HL-60/S4 treated with retinoic acid at 250 ng/mL for 4 days and 3 days (cell line): ENCODE data around the gene RASL12.
"Not testable (repeated sequence)": the region's sequence is repeated elsewhere in the genome, so short reads cannot be mapped to it uniquely, and the experiment has no call there.

Experiments used
- in situ Hi-C: fragments of 300-500 bp; cut with MboI; formaldehyde crosslinking; loops from 2 replicates; pipeline ENCODE4 v1.7.0; 2022; ENCODE audit warnings: low sequenced_read_pairs

Gene RASL12

GRCh38 chr15:65032801-65033537 is 34.8 kb downstream of the RASL12 start:
- in situ Hi-C loops: no loop called here

- in situ Hi-C loops: no loop called here
These were observed 38.0 kb downstream of the RASL12 start for GRCh38 chr15:65029736-65030208.

- in situ Hi-C loops: no loop called here
These were observed 38.7 kb downstream of the RASL12 start, which contains the start of gene MTFMT for GRCh38 chr15:65028921-65029735. Gene MTFMT (minus strand): TSS chr15:65029639. CDS start chr15:65029613, 26 bp downstream.

DNA sequence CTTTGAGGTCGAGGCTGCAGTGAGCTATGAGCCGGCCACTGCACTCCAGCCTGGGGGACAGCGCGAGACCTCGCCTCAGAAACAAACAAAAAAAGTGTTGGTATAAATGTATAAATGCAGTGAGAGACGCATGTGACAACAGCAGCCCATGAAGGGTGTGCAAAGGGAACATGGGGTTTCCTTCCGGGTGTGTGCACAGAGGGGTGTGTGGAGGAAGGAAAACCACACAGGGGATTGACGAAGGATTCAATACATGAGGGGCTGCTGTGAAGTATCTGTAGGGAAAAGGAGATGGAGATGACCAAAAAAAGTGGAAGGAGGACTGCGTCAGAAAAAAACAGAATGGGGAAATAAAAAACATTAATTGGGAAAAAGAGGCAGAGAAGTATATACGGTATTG is 39.5 kb downstream of the RASL12 start:
- in situ Hi-C loops: no loop called here

- in situ Hi-C loops: no loop called here
These were observed 40.2 kb downstream of the RASL12 start for GRCh38 chr15:65027593-65027992.

DNA sequence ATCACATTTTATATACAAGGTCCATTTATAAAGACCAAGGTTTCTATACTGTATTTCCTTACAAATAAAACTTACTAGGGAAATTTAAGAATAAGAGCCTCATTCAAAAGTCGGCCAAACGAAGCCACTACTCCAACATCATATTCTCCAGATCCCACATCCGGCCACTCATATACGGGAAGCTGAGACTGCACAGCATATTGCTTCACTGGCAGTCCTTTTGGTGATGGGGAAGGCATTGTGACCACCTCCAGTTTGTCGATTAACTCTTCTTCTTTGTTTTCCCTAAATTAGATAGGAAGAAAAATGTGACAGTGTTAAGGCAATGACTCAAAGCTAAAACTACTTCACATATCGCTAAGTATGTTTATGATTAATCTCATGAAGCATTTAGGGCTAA is 41.0 kb downstream of the RASL12 start:
- in situ Hi-C loops: no loop called here

DNA sequence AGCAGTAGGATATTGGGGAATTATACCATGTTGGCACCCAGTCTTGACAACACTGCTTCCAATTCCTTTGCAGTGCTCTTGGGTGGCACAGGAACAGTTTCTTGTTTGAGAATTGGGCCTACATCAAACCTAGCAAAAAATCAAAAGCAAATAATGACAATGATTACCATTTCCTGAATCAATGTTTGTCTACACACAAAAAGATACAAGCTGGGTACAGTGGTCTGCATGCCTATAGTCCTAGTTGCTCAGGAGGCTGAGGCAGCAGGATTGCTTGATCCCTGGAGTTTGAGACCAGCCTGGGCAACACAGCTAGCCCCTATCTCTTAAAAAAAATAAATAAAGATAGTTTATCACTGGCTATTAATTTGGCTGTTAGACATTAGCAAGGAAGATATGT is 46.3 kb downstream of the RASL12 start:
- in situ Hi-C loops: no loop called here

- in situ Hi-C loops: no loop called here
These were observed 47.4 kb downstream of the RASL12 start for GRCh38 chr15:65020419-65020818.

GRCh38 chr15:65011198-65011597 is 56.6 kb downstream of the RASL12 start:
- in situ Hi-C loops: not testable (repeated sequence)

- in situ Hi-C loops: no loop called here
These were observed 58.8 kb downstream of the RASL12 start for GRCh38 chr15:65008983-65009382.

DNA sequence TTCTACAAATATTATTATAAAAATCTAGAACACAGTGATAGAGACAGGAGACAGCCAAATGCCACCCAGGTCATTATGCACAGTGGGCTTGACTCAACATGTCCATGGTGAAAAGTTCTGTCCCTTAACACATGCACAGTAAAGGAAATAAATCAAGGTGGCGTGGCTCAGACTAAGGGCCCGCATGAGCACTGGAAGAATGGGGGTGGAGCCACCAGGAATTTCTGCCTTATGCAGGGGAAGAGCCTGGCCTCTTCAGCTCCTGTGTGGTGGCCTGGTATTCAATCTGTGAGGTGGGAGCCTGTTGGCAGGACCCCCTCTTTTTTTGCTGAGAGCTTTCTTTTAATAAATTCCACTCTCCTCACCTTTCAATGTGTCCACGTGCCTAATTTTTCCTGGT is 60.9 kb downstream of the RASL12 start:
- in situ Hi-C loops: no loop called here

DNA sequence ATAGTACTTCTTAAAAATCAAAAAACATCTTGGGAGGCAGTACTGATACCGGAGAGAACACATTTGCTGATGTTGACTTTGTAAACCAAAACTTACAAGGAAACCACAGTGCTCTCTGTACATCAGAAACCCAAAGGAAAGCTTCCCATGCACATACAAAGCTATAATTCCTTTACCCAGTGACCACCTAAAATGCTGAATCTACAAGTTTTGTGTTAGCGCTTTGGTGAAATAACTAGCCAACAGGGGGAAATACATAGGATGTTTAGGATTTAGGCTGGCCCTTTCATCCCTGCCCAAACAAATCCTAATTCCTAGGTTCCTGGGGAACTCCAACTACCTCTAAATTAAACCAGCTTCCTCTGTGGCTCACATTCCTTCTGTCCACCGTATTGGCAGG is 62.8 kb downstream of the RASL12 start:
- in situ Hi-C loops: no loop called here
